Measurements from ENCODE around the gene CCDC88C. TPM values are rescaled to one million over a fixed set of nuclear protein-coding genes. Genes with fewer than 3 reads are reported as not detected.

Gene CCDC88C
- total RNA-seq, 1 donor = under 0.01 TPM

DNA sequence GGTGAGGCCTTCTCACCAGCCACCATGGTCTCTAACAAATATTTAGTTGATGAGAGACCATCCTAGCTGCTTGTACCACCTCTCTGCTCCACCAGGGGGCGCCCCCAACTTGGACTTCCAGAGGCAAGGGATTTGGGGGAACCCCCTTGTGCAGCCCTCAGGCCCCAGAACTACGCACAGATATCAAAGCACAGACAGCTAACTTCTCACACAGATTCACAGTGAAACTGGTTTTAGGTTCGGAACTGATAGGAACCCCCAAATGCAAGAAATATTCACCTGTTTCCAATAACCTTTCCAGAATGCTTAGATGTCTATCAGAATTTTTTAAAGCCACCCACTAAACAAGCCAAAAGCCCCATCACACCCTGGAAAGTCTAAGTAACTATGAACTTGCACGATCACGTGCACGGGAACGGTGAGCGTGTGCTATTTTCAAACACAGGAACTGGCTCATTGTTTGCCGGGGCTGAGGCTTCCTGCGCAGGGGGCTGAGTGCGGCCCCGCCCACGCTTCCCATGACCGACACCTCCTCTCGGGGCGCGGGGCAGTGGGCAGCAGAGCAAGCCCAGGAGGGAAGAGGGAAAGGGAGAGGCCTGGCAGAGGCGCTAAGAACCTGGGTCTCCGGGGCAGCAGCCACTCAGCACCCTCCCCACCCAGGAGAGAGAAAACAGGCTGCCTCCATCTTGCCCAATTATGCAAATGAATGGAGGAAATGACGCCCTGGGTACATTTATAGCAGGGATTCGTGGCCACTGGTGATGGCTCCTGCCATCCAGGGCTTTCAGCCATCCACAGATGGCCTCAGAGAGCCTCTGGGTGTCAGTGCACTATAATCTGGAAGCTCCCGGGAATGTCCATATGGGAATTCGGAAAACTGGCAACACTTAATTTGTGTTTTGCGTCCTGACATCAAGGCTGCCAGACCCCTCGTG, 93.7 kb downstream of the CCDC88C start:
- H3K4me3 ChIP-seq (ENCODE audit: low read depth, low read length) = peak overlapping the region; percentile 3
- DNase-seq (ENCODE audit: low read depth) = peak; percentile 70
- TF ChIP-seq, protein P1, sequence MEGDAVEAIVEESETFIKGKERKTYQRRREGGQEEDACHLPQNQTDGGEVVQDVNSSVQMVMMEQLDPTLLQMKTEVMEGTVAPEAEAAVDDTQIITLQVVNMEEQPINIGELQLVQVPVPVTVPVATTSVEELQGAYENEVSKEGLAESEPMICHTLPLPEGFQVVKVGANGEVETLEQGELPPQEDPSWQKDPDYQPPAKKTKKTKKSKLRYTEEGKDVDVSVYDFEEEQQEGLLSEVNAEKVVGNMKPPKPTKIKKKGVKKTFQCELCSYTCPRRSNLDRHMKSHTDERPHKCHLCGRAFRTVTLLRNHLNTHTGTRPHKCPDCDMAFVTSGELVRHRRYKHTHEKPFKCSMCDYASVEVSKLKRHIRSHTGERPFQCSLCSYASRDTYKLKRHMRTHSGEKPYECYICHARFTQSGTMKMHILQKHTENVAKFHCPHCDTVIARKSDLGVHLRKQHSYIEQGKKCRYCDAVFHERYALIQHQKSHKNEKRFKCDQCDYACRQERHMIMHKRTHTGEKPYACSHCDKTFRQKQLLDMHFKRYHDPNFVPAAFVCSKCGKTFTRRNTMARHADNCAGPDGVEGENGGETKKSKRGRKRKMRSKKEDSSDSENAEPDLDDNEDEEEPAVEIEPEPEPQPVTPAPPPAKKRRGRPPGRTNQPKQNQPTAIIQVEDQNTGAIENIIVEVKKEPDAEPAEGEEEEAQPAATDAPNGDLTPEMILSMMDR (IDR thresholded peaks at IDR 0.05; ENCODE audit: insufficient read depth, low read length) = peak; percentile 94

DNA sequence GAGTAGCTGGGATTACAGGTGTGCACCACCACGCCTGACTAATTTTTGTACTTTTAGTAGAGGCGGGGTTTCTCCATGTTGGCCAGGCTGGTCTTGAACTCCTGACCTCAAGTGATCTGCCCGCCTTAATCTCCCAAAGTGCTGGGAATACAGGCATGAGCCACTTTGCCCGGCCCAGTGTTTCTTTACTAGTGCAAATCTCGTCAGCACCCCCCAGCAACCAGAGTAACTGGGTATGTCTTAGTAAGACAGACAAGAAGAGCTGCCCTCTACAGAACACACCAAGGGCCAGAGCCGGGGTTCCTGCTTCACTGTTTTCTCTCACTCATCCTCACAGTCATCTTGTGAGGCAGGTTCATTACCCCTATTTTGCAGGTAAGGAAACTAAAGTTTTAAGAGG, 94.6 kb downstream of the CCDC88C start:
- DNase-seq (ENCODE audit: low read depth) = no peak

DNA sequence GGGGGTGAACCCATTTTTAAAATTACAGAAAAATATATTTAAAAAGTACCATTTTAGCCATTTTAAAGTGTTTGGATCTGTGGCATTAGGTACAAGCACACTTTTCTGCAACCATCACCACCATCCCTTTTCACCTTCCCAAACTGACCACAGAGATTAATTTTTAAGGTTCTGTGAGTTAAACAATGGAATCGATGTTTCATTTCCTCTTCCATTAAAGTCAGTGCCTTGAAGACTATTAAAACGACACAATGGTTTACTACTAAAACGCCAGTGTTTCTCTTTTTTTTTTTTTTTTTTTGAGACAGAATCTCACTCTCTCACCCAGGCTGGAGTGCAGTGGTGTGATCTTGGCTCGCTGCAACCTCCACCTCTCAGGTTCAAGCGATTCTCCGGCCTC, 95.0 kb downstream of the CCDC88C start:
- H3K4me3 ChIP-seq (ENCODE audit: low read depth, low read length) = no peak overlapping the region
- no peak for DNase-seq (ENCODE audit: low read depth)
- TF ChIP-seq, protein P1 (IDR thresholded peaks at IDR 0.05; ENCODE audit: insufficient read depth, low read length) = no peak

More for the DNA sequence above, 94.6 kb downstream of the CCDC88C start:
- TF ChIP-seq, protein P1 (IDR thresholded peaks at IDR 0.05; ENCODE audit: insufficient read depth, low read length) = no peak
- H3K4me3 ChIP-seq (ENCODE audit: low read depth, low read length) = no peak overlapping the region

DNA sequence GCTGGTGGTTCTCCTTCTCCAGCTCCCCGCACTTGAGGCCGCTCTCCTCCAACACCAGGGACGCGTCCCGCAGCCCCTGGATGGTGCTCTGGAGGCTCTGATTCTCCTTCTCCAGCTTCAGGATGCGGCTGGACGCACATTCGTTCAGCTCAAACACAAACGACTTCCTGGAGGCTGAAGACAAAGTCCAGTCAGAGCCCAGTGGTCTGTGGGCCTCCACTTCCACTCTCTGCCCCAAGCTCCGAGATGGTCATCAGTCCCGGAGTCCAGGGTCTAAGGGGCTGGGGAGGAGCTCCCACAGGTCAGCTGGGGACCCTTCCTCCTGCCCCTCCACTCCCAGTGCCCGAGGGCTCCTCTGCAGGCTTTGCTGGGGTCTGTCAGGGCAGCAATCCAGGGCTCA, 96.5 kb downstream of the CCDC88C start:
- no peak overlapping the region for H3K4me3 ChIP-seq (ENCODE audit: low read depth, low read length)
- no peak for DNase-seq (ENCODE audit: low read depth)
- TF ChIP-seq, protein P1 (IDR thresholded peaks at IDR 0.05; ENCODE audit: insufficient read depth, low read length) = no peak

DNA sequence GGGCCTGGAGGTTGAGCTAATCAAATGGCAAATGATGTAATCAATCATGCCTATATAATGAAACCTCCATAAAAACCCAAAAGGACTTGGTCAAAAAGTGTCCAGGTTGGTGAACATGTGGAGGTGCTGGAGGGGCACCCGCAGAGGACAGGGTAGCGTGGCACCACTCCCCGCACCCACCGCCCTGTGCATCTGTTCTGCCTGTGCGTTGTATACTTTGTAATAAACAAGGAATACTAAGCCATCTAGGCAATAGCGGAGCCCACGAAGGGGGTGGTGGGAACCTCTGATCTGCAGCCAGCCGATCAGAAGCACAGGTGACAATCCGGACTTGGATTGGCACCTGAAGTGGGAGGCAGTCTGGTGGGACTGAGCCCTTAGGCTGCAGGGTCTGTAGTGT, 97.4 kb downstream of the CCDC88C start:
- TF ChIP-seq, protein P1 (IDR thresholded peaks at IDR 0.05; ENCODE audit: insufficient read depth, low read length) = no peak
- no peak for DNase-seq (ENCODE audit: low read depth)
- no peak overlapping the region for H3K4me3 ChIP-seq (ENCODE audit: low read depth, low read length)

DNA sequence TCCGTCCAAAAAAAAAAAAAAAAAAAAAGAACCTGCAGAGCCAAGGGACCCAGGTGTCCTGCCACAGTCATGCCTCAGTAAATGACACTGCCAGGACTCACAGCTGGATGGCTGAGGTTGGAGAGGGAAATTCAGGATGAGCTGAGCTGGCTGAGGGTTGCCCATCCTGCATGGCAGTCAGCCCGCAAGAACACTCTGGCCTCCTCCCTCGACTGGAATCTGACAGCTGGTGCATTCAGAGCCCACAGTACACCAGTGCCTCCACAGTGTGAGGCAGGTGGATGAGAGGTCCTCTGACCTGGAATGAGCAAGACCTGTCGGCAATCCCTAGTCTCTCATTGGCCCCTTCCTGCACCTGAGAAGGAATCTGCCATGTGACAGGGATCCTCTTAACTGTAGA, 98.7 kb downstream of the CCDC88C start:
- DNase-seq (ENCODE audit: low read depth) = no peak
- TF ChIP-seq, protein P1 (IDR thresholded peaks at IDR 0.05; ENCODE audit: insufficient read depth, low read length) = no peak
- H3K4me3 ChIP-seq (ENCODE audit: low read depth, low read length) = no peak overlapping the region

All from fibroblast of the aortic adventitia (primary cell).